ENCODE results near the gene UTF1. TPM values are rescaled to one million over a fixed set of nuclear protein-coding genes. Genes with fewer than 3 reads are reported as not detected.

The UTF1 gene
- total RNA-seq, 2 experiments from 2014 or later: not detected

- no TSS peak for BruUV-seq (replicated peaks)
- Histone ChIP-seq H3K4me2 (ENCODE audit: low read length) (no peak overlapping the region), H3K9me2 (ENCODE audit: insufficient read depth, low read length) (no peaks in the 10 kb centered on the region), H4K20me1 (ENCODE audit: insufficient read depth, low read length) (no peaks in the 10 kb centered on the region), H3K79me2 (ENCODE audit: insufficient read depth, low read depth, low read length) (no peaks in the 10 kb centered on the region), H2AFZ (ENCODE audit: low read length) (no peak overlapping the region), H3K4me3 (ENCODE audit: low read depth, low read length, poor library complexity, severe bottlenecking) (no peak overlapping the region), H3K9me3 (ENCODE audit: low read length) (no peaks in the 10 kb centered on the region), H3K36me3 (ENCODE audit: insufficient read depth, low read length) (no peaks in the 10 kb centered on the region), H3K27ac (ENCODE audit: low read depth, low read length, poor library complexity, severe bottlenecking) (no peak overlapping the region), H3K4me1 (ENCODE audit: insufficient read depth, low read length, poor library complexity, severe bottlenecking) (no peaks in the 10 kb centered on the region)
- CTCF ChIA-PET (ENCODE audit: unreplicated experiment): no interaction called here
- intact Hi-C loops (cut with micrococcal nuclease; ENCODE audit: unreplicated experiment): no loop called here
- TF ChIP-seq CTCF (conservative IDR thresholded peaks at IDR 0.05; ENCODE audit: low read length) (no peak), EZH2phosphoT487 (IDR thresholded peaks at IDR 0.05; ENCODE audit: borderline replicate concordance, low read depth, low read length) (no peak)
- DNase-seq (ENCODE audit: low spot score): no peak
- POLR2A ChIA-PET: no interaction called here
These were observed 32.9 kb upstream of the UTF1 start for GRCh38 chr10:133196936-133197758.

- H3K36me3 ChIP-seq (ENCODE audit: insufficient read depth, low read length): no peaks in the 10 kb centered on the region
- TF ChIP-seq CTCF (conservative IDR thresholded peaks at IDR 0.05; ENCODE audit: low read length): no peak
- no peak for TF ChIP-seq EZH2phosphoT487 (IDR thresholded peaks at IDR 0.05; ENCODE audit: borderline replicate concordance, low read depth, low read length)
- H3K4me2 ChIP-seq (ENCODE audit: low read length): no peak overlapping the region
- H3K9me3 ChIP-seq (ENCODE audit: low read length): no peaks in the 10 kb centered on the region
- H3K9me2 ChIP-seq (ENCODE audit: insufficient read depth, low read length): no peaks in the 10 kb centered on the region
- H2AFZ ChIP-seq (ENCODE audit: low read length): no peak overlapping the region
- H3K4me3 ChIP-seq (ENCODE audit: low read depth, low read length, poor library complexity, severe bottlenecking): no peak overlapping the region
- no peak for DNase-seq (ENCODE audit: low spot score)
- CTCF ChIA-PET (ENCODE audit: unreplicated experiment): no interaction called here
- intact Hi-C loops (cut with micrococcal nuclease; ENCODE audit: unreplicated experiment): no loop called here
- no peaks in the 10 kb centered on the region for H3K4me1 ChIP-seq (ENCODE audit: insufficient read depth, low read length, poor library complexity, severe bottlenecking)
- no peaks in the 10 kb centered on the region for H3K79me2 ChIP-seq (ENCODE audit: insufficient read depth, low read depth, low read length)
- BruUV-seq (replicated peaks): no TSS peak
- H4K20me1 ChIP-seq (ENCODE audit: insufficient read depth, low read length): no peaks in the 10 kb centered on the region
- POLR2A ChIA-PET: no interaction called here
- H3K27ac ChIP-seq (ENCODE audit: low read depth, low read length, poor library complexity, severe bottlenecking): no peak overlapping the region
These were observed 32.2 kb upstream of the UTF1 start for GRCh38 chr10:133197786-133198185.

- Histone ChIP-seq H3K36me3 (ENCODE audit: insufficient read depth, low read length) (no peaks in the 10 kb centered on the region), H3K4me3 (ENCODE audit: low read depth, low read length, poor library complexity, severe bottlenecking) (no peak overlapping the region), H2AFZ (ENCODE audit: low read length) (no peak overlapping the region), H3K9me2 (ENCODE audit: insufficient read depth, low read length) (no peaks in the 10 kb centered on the region), H3K4me1 (ENCODE audit: insufficient read depth, low read length, poor library complexity, severe bottlenecking) (no peaks in the 10 kb centered on the region), H3K27ac (ENCODE audit: low read depth, low read length, poor library complexity, severe bottlenecking) (no peak overlapping the region), H3K4me2 (ENCODE audit: low read length) (no peak overlapping the region), H3K9me3 (ENCODE audit: low read length) (no peaks in the 10 kb centered on the region), H4K20me1 (ENCODE audit: insufficient read depth, low read length) (no peaks in the 10 kb centered on the region), H3K79me2 (ENCODE audit: insufficient read depth, low read depth, low read length) (no peaks in the 10 kb centered on the region)
- ChIA-PET POLR2A (interaction anchor here (0.6 kb wide), 1 partner anchor 93 kb away, joined by 3 read pairs; no protein-coding TSS in a partner anchor), CTCF (ENCODE audit: unreplicated experiment) (no interaction called here)
- DNase-seq (ENCODE audit: low spot score): no peak
- BruUV-seq (replicated peaks): no TSS peak
- intact Hi-C loops (cut with micrococcal nuclease; ENCODE audit: unreplicated experiment): no loop called here
- TF ChIP-seq CTCF (conservative IDR thresholded peaks at IDR 0.05; ENCODE audit: low read length): no peak
- TF ChIP-seq EZH2phosphoT487 (IDR thresholded peaks at IDR 0.05; ENCODE audit: borderline replicate concordance, low read depth, low read length): no peak
These were observed 31.8 kb upstream of the UTF1 start for GRCh38 chr10:133198206-133198605.

Data from OCI-LY7 (cell line).